DOHH2 (cell line): ENCODE data around the gene MMRN2.
"Not testable (repeated sequence)": the region's sequence is repeated elsewhere in the genome, so short reads cannot be mapped to it uniquely, and the experiment has no call there.

Experiments
- H3F3A ChIP-seq: fragments of 200-600 bp; sonication (generic), shearing (Covaris generic); 2 replicates; pipeline ENCODE4 v1.6.0; 2016; ENCODE audit warnings: antibody characterized with exemption, mild to moderate bottlenecking; ENCODE audit not compliant: control insufficient read depth, insufficient read depth
- H3K27ac ChIP-seq: fragments of 200-600 bp; sonication (generic); 2 replicates; pipeline ENCODE4 v1.5.1; 2014; ENCODE audit warnings: low read depth, mild to moderate bottlenecking, low read length, moderate library complexity
- H3K27me3 ChIP-seq: fragments of 200-600 bp; sonication (generic); 2 replicates; pipeline ENCODE4 v1.6.1; 2014; ENCODE audit warnings: mild to moderate bottlenecking, low read length, mixed read lengths; ENCODE audit not compliant: control insufficient read depth
- H3K36me3 ChIP-seq: fragments of 200-600 bp; sonication (generic); 2 replicates; pipeline ENCODE4 v1.6.1; 2014; ENCODE audit warnings: mild to moderate bottlenecking, low read length, moderate library complexity, mixed read lengths; ENCODE audit not compliant: control insufficient read depth
- H3K4me1 ChIP-seq: fragments of 200-600 bp; sonication (generic); 2 replicates; pipeline ENCODE4 v1.6.1; 2014; ENCODE audit warnings: mild to moderate bottlenecking, low read length, mixed read lengths; ENCODE audit not compliant: control insufficient read depth
- H3K4me2 ChIP-seq: fragments of 200-600 bp; sonication (generic); 2 replicates; pipeline ENCODE4 v1.6.0; 2014; ENCODE audit warnings: mild to moderate bottlenecking, low read length, moderate library complexity
- H3K4me3 ChIP-seq: fragments of 200-600 bp; sonication (generic); 2 replicates; pipeline ENCODE4 v1.5.1; 2014; ENCODE audit warnings: mild to moderate bottlenecking, low read length, mixed read lengths
- H3K79me2 ChIP-seq: fragments of 200-600 bp; sonication (generic); 2 replicates; pipeline ENCODE4 v1.6.1; 2014; ENCODE audit warnings: mild to moderate bottlenecking, low read length, mixed read lengths; ENCODE audit not compliant: control insufficient read depth
- H3K9me2 ChIP-seq: fragments of 200-600 bp; sonication (generic); replicated peaks from 2 replicates; pipeline ENCODE4 v1.6.1; 2014; ENCODE audit warnings: mild to moderate bottlenecking, low read length, mixed read lengths; ENCODE audit not compliant: control insufficient read depth
- H3K9me3 ChIP-seq: fragments of 200-600 bp; sonication (generic); 2 replicates; pipeline ENCODE4 v1.6.1; 2014; ENCODE audit warnings: antibody characterized with exemption, low read length, mixed read lengths; ENCODE audit not compliant: control insufficient read depth, insufficient read depth
- H4K20me1 ChIP-seq: fragments of 200-600 bp; sonication (generic); 2 replicates; pipeline ENCODE4 v1.6.0; 2014; ENCODE audit warnings: low read depth, mild to moderate bottlenecking, antibody characterized with exemption, low read length, moderate library complexity; ENCODE audit not compliant: control insufficient read depth, insufficient read depth
- CTCF ChIP-seq: fragments of 200-600 bp; sonication (generic); IDR thresholded peaks from one replicate; pipeline ENCODE4 v1.5.1; 2014; ENCODE audit warnings: antibody characterized with exemption, mild to moderate bottlenecking, low read depth, low read length; ENCODE audit not compliant: poor library complexity, severe bottlenecking
- EZH2phosphoT487 ChIP-seq: fragments of 200-600 bp; sonication (generic); IDR thresholded peaks from 2 replicates; pipeline ENCODE4 v1.6.1; 2017; ENCODE audit warnings: borderline replicate concordance, mild to moderate bottlenecking, antibody characterized with exemption, low read length, moderate library complexity, mixed read lengths

Gene MMRN2

GRCh38 chr10:86940677-86941076, 16.7 kb downstream of the MMRN2 start:
- no peaks in the 10 kb centered on the region for H3F3A ChIP-seq
- H3K79me2 ChIP-seq = no peaks in the 10 kb centered on the region
- no peaks in the 10 kb centered on the region for H4K20me1 ChIP-seq
- H3K4me3 ChIP-seq = no peak overlapping the region
- no peak overlapping the region for H3K27ac ChIP-seq
- H3K4me2 ChIP-seq = no peak overlapping the region
- 0 out of 2 replicates have a peak, but pooled peaks cover 3% of the 10 kb centered on the region for H3K27me3 ChIP-seq
- no peaks in the 10 kb centered on the region for H3K9me2 ChIP-seq
- H3K36me3 ChIP-seq = no peaks in the 10 kb centered on the region
- H3K9me3 ChIP-seq = no peaks in the 10 kb centered on the region
- no peaks in the 10 kb centered on the region for H3K4me1 ChIP-seq
- TF ChIP-seq CTCF (no peak), EZH2phosphoT487 (no peak)

- H4K20me1 ChIP-seq, H3K79me2 ChIP-seq, H3K9me2 ChIP-seq, H3K27ac ChIP-seq, H3K4me3 ChIP-seq, H3K4me2 ChIP-seq, H3K36me3 ChIP-seq, H3K4me1 ChIP-seq, H3K9me3 ChIP-seq, H3F3A ChIP-seq, H3K27me3 ChIP-seq: not testable (repeated sequence)
Measured at GRCh38 chr10:86940076-86940475, 17.3 kb downstream of the MMRN2 start.

- no peaks in the 10 kb centered on the region for H3K36me3 ChIP-seq
- no peaks in the 10 kb centered on the region for H4K20me1 ChIP-seq
- TF ChIP-seq CTCF = no peak
- no peak for TF ChIP-seq EZH2phosphoT487
- H3K27ac ChIP-seq = no peak overlapping the region
- 0 out of 2 replicates have a peak, but pooled peaks cover 3% of the 10 kb centered on the region for H3K27me3 ChIP-seq
- H3K4me1 ChIP-seq = no peaks in the 10 kb centered on the region
- no peak overlapping the region for H3K4me2 ChIP-seq
- H3K4me3 ChIP-seq = no peak overlapping the region
- H3K9me3 ChIP-seq = no peaks in the 10 kb centered on the region
- H3K9me2 ChIP-seq = no peaks in the 10 kb centered on the region
- no peaks in the 10 kb centered on the region for H3F3A ChIP-seq
- H3K79me2 ChIP-seq = no peaks in the 10 kb centered on the region
Measured at GRCh38 chr10:86938260-86938659, 19.2 kb downstream of the MMRN2 start.

- TF ChIP-seq EZH2phosphoT487 (no peak), CTCF (no peak)
- no peaks in the 10 kb centered on the region for H3K9me2 ChIP-seq
- 0 out of 2 replicates have a peak, but pooled peaks cover 3% of the 10 kb centered on the region for H3K27me3 ChIP-seq
- H4K20me1 ChIP-seq = no peaks in the 10 kb centered on the region
- H3F3A ChIP-seq = no peaks in the 10 kb centered on the region
- no peaks in the 10 kb centered on the region for H3K36me3 ChIP-seq
- no peak overlapping the region for H3K27ac ChIP-seq
- H3K4me2 ChIP-seq = no peak overlapping the region
- H3K79me2 ChIP-seq = no peaks in the 10 kb centered on the region
- H3K4me1 ChIP-seq = no peaks in the 10 kb centered on the region
- H3K9me3 ChIP-seq = no peaks in the 10 kb centered on the region
- no peak overlapping the region for H3K4me3 ChIP-seq
Measured at GRCh38 chr10:86937502-86938154, 19.8 kb downstream of the MMRN2 start.
